ENCODE measurements around the gene FCRLA.
A peak's percentile ranks its signal among the peaks of the same experiment; 100 is the strongest.
"Not testable (repeated sequence)": the region's sequence is repeated elsewhere in the genome, so short reads cannot be mapped to it uniquely, and the experiment has no call there.

Gene FCRLA, protein sequence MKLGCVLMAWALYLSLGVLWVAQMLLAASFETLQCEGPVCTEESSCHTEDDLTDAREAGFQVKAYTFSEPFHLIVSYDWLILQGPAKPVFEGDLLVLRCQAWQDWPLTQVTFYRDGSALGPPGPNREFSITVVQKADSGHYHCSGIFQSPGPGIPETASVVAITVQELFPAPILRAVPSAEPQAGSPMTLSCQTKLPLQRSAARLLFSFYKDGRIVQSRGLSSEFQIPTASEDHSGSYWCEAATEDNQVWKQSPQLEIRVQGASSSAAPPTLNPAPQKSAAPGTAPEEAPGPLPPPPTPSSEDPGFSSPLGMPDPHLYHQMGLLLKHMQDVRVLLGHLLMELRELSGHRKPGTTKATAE

DNA sequence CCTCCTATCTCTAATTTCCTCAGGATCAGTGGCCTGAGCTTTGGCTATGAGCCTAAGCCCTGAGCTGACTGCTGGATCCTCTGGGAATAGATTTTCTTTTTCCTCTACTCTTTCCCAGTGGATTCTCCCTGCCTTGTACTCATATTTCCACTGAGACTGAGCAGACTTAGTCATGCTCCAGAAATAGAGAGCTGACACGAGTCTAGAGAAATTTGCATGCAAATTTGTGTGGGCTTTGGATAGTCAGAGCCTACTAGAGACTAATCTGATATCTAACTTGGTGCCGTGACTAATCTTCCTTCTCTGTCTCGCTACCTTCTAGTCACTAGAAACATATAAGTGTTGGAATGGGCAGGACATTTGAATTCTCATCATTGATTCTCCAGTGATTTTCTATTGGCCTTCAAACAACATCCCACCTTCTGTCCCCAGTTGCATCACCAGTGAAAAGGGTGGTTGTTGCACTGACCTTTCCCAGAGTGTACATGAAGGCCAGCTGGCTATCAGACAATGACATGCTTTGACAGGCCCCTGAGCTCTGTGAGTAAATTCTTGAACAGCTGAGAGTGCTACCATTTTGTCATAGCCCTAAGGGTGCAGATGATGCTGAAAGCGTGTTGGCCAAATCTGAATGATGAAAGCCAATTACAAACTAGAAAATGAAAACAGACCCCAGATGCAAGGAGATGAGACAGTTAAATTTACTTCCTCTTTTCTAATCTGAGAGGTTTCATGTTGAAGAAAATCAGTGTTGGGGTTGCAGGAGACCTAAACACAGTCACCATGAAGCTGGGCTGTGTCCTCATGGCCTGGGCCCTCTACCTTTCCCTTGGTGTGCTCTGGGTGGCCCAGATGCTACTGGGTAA lies at the start of gene FCRLA:
Gene FCRLA, plus strand, starts transcription at position 748 of the 866 bp plus-strand sequence. Its CDS starts 36 bp downstream, at position 784.
- TF ChIP-seq POLR2A (IDR thresholded peaks at IDR 0.05; ENCODE audit: low read length) (no peak), GATA1 (IDR thresholded peaks at IDR 0.05; ENCODE audit: low read depth, low read length) (no peak)
- DNase-seq = peak in 1 of 2 experiments; percentile 28

DNA sequence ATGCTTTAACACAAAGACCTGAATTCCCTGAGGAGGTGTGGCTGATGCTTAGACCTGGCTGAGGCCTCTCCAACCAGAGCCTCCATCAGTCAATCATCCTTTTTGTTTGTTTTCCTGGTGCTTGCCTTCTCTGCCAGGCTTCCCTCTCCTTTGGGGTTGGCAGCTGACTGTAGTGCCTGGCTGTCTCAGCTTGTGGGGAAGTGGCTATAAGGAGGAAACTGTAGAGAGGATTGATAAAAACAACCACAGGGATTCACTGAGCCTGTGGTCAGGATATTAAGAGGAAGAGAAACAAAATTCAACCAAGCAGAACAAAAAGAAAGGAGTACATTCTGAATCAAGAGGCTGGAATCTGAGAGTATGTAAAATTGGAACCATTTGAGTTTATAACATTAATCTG lies 48.5 kb upstream of the FCRLA start:
- not testable (repeated sequence) for DNase-seq

DNA sequence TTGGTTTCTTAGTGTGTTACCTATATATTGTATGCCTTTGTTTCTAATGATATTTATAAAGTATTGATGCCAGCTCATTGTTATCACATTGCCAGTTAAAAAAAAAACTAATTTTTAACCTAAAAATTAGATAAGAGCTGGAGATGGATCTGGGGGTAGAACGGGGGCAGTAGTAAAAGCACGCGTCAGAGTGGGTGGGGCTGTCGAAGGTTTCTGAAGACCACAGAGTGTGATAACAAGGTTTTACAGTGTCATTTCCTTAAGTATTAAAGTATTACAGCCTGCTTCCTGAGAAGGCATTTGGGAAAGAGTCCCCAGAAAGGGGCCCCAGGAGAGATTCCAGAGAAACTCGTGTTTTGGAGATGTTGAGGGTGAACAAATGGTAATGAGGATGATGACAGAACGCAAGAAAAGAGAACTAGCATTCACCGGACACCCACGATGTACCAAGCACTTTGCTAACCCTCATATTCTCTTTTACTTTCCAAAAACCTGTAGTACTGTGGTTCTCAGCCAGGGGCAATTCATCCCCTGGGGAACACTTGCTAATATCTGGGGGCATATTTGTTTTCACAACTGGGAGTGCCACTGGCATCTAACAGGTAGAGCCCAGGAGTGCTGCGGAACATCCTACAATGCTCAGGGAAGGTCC lies 45.2 kb upstream of the FCRLA start:
- DNase-seq = not testable (repeated sequence)

DNA sequence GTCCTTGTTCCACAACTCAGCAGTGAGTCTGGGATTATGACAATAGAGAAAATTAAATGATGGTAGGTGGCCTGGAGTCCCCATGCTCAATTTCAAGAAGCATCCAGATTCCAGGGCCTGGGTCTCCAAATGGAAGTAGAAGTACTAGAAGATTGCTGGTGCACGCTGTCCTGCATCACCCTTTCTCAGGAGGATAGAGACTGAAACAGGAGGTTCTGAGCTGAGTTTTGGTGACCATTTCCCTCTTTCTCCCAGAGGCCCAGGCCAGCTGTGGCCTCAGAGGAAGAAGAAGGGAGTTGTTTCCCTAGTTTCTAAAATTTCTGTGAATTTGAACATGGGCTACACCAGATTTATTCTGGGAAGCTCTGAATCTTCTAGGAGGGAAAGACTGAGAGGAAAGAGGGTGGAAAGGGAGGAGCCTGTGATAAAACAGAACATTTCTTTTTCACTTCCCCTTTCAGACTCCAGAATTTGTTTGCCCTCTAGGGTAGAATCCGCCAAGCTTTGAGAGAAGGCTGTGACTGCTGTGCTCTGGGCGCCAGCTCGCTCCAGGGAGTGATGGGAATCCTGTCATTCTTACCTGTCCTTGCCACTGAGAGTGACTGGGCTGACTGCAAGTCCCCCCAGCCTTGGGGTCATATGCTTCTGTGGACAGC lies 44.2 kb upstream of the FCRLA start, which contains the start of gene FCGR2B:
Gene FCGR2B, plus strand, starts transcription at position 460 of the 656 bp plus-strand sequence. Its CDS starts 99 bp downstream, at position 559.
- not testable (repeated sequence) for DNase-seq

DNA sequence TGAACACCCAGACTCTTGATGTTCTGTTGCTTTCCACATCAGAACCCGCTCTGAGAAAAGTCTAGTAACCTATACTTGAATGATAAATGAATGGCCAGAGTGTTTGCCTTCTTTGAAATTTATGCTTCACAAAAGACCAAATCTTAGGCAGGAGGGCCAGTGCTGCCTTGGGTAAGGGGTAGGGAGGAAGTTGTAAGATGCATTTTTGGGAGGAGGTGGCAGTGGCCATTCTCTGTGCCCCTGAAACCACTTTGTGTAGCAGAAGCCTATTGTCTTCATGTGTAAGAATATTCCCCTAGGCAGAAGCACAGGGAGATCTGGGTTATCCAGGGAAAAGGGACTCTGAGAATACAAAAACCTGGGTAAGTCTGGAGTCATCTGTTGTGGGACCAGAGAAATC lies 43.5 kb upstream of the FCRLA start:
- DNase-seq = not testable (repeated sequence)

DNA sequence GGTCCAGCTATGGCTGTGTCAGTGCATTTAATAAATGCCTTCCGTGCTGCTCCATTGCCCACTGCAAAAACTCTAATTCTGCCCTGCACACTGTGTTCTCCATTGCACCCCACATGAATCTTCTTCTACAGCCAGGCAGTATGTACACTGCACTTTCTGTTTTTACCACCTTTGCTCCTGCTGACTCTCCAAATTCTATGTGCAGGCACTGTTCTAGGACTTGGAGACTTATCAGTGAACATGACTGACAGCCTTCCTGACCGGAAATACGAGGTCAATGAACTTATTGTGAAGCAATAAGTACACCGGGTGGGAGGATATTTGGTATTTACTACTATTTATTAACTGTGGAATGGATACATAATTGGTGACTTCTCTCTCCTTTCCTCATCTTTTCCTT lies 42.3 kb upstream of the FCRLA start:
- not testable (repeated sequence) for DNase-seq

DNA sequence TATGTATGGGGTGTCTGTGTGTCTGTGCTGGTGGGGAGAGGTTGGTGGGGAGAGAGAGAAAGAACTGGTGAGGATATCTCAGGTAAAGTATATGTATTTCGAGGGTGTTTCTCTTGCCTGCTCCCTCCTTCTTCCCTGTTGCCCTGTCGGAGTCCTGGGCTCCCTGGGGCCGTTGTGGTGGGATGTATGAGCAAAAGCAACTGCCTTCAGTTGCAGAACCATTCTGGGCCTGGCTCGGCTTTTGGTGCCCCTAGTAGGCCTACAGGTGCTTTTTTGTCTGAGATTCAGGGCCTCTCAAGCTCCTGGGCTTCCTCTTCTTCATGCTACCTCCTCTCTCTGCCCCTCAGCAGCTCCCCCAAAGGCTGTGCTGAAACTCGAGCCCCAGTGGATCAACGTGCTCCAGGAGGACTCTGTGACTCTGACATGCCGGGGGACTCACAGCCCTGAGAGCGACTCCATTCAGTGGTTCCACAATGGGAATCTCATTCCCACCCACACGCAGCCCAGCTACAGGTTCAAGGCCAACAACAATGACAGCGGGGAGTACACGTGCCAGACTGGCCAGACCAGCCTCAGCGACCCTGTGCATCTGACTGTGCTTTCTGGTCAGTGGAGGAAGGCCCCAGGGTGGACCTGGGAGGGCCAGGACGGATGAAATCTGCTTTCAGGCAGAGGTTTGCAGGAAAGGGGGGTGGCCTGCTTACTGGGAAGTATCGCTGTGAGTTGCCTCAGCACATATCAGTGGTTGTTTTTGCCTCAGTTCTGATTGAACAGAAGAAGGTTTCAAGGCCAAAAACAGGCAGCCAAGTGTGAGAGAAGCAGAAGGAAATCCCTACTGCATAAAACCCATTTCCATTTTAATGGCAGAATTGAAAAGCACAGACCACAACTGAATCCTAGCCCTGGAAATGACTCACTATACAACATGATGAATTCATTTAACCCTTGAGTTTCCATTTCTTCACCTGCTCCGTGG lies 35.7 kb upstream of the FCRLA start:
- not testable (repeated sequence) for DNase-seq

DNA sequence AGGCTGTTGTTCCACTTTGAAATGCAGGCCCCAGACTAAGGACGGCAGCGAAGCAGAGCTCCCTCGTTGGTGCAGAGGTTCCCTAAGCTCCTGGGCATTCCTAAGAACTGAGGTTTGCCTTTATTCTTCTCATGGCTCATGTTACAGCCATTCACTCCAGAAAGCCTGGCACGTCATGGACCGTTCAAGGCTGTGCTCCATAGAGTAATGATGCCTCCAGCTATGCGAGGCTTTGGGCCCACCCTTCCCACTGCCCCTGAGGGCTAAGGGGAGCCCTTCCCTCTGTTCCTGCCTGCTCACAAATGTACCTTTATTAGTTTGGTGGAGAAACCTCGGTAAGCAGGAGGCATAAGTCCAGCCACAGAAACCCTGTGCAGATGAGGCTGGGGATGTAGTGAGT lies 33.6 kb upstream of the FCRLA start:
- DNase-seq = not testable (repeated sequence)

DNA sequence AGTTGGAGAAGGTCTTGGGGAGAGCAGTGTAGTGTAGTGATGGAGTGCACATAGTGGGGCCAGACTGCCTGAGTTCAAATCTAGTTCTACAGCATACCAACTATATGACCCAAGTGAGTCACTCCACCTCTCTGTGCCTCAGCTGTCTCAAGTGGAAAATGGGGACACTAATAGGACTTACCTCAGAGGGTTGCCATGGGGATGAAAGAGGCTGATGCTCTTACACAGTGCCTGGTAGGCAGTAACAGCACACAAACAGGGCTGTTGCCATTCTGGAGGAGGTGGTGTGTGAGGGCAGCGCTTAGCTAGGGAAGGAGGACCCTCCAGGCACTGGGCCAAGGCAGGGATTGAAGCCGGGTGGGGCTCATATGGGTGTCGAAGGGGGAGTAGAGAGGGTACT lies 32.6 kb upstream of the FCRLA start:
- not testable (repeated sequence) for DNase-seq

DNA sequence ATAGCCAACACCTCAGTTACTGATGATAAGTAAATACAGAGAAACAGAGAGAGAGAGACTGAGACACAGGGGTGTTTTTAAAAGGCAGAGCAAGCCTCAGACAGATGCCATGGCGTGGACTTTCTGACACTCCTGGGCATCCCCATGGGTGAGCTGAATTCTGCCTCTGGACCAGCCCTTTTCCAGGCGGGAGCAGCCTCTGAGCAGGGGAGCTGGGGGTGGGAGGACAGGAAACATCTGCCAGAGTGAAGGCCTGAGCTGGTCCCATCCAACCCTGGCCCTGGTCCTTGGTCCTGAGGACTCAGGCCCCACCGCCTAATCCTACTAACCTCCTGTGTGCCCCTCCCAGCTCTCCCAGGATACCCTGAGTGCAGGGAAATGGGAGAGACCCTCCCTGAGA lies 32.1 kb upstream of the FCRLA start:
- DNase-seq = not testable (repeated sequence)

DNA sequence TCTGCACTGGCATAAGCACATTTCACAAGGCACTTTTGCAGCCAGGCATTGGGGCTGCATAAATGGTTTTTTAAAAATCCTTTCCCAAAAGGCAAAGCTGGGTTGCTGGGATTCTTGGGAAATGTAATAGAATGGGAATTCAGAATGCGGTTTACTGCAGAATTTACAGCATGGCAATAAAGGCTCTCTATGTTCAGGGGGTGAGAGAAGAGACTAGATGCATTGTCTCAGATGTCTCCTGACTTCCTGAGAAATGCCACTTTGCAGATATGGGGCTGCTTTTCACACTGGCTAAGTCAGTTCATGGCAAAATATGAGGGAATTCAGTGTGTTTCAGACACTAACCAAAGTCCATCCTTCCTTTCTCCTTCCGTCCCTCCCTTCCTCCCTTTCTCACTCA lies 30.6 kb upstream of the FCRLA start:
- TF ChIP-seq GATA1 (IDR thresholded peaks at IDR 0.05; ENCODE audit: low read depth, low read length) (no peak), POLR2A (IDR thresholded peaks at IDR 0.05; ENCODE audit: low read length) (no peak)
- DNase-seq = no peak

DNA sequence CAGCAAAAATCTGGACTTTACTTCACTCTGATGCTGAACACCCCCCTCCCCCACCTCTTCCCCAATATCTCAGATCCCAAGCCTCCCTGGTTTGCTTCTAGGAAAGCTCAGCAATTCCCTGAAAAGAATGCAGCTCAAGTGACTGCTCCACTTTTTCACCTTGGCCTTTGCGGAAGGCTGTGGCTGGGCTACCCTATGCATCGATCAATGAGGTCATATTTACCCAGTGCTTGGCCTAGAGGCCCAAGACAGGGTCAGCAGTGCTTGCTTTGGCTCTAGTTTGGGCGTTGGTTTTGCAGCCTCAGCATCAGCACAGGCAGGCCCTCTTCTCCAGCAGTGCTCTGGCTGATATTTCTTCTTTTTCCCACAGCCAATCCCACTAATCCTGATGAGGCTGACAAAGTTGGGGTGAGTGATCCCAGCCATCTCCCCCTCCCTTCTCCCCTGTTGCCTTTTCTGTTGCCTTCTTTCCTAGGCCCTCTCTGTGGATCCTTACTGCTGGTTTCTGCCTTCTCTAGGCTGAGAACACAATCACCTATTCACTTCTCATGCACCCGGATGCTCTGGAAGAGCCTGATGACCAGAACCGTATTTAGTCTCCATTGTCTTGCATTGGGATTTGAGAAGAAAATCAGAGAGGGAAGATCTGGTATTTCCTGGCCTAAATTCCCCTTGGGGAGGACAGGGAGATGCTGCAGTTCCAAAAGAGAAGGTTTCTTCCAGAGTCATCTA lies 29.9 kb upstream of the FCRLA start:
- DNase-seq = no peak
- TF ChIP-seq GATA1 (IDR thresholded peaks at IDR 0.05; ENCODE audit: low read depth, low read length) (no peak), POLR2A (IDR thresholded peaks at IDR 0.05; ENCODE audit: low read length) (no peak)

DNA sequence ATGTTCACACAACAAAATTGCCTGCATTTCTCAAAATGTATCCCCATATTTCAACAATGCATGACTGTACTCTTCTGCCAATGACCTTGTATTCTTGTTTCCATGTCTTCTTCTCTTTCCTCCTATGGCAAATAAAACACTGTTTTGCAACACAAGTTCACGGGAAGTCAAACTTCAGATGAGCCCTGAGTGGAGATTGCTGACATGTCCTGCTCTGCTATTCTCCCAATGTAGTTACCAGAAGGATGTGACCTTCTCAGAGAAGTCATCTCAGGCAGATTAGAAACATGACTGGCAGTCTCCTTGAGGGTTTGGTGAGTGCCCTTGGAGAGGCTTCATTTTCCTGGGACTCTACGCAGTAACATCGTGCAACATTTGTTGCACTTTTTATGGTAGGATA lies 28.5 kb upstream of the FCRLA start:
- TF ChIP-seq GATA1 (IDR thresholded peaks at IDR 0.05; ENCODE audit: low read depth, low read length) (no peak), POLR2A (IDR thresholded peaks at IDR 0.05; ENCODE audit: low read length) (no peak)
- no peak for DNase-seq
